ENCODE data around the gene PLCL1. TPM values are rescaled to one million over a fixed set of nuclear protein-coding genes. Genes with fewer than 3 reads are reported as not detected.

The PLCL1 gene
- total and polyA plus RNA-seq, 10 of the 15 experiments (the other 5 are each of a cell fraction or from before 2014, with no cell fraction given), result 0.03 to 1.5 (median 0.22) TPM

DNA sequence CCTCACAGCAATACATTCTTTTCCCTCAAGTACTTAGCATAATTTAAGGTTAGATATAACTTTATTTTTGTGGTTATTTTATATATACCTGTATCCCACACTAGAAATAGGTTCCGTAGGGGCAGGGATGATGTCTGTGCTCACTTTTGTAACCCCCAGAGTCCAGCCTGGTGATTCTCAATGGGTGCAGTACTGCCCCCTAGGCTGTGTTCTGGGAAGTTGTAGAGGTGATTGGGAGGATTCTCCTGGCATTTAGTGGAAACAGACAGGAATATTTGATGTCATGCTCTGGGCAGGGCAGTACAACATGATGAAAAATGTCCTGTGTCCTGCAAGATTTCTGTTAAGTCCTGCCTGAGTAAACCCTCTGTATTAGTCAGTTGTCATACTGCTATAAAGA is 333.3 kb downstream of the PLCL1 start:
- H3K4me2 ChIP-seq (ENCODE audit: control insufficient read depth, insufficient read depth), result no peak overlapping the region
- intact Hi-C loops (cut with micrococcal nuclease; ENCODE audit: unreplicated experiment) (no loop called here), in situ Hi-C loops (cut with MboI) (no loop called here)
- no TSS peak for BruUV-seq (replicated peaks)
- H3K27ac ChIP-seq (ENCODE audit: control insufficient read depth, insufficient read depth), result no peak overlapping the region
- no peak overlapping the region for H3K9ac ChIP-seq (ENCODE audit: control insufficient read depth, insufficient read depth, low read length)
- H3K79me2 ChIP-seq (ENCODE audit: control insufficient read depth, insufficient read depth, low read length), result no peaks in the 10 kb centered on the region
- RAD21 ChIA-PET (ENCODE audit: unreplicated experiment), result no interaction called here
- CTCF ChIA-PET, result no interaction called here
- no peak overlapping the region for H2AFZ ChIP-seq (ENCODE audit: control insufficient read depth, low read depth, low read length)
- DNase-seq (ENCODE audit: low read depth, low spot score) (no peak), ATAC-seq (no peak), FAIRE-seq (no peak)
- SMC1A ChIA-PET (ENCODE audit: uncharacterized antibody, unreplicated experiment), result no interaction called here
- POLR2A ChIA-PET, result no interaction called here
- H3K27me3 ChIP-seq (replicated peaks in 1 of 2; ENCODE audit: control insufficient read depth in 2 of 2, insufficient read depth in 2 of 2, low read length in 1 of 2), result no peaks in the 10 kb centered on the region; a peak in 2 of 4 replicates
- H4K20me1 ChIP-seq (ENCODE audit: control insufficient read depth, insufficient read depth), result no peaks in the 10 kb centered on the region
- no peak overlapping the region for H3K4me3 ChIP-seq
- TF ChIP-seq ESRRA (IDR thresholded peaks at IDR 0.05; ENCODE audit: low read length) (no peak), NBN (IDR thresholded peaks at IDR 0.05) (no peak), NFIC (IDR thresholded peaks at IDR 0.05; ENCODE audit: low read depth, low read length) (no peak), BACH1 (IDR thresholded peaks at IDR 0.05; ENCODE audit: borderline replicate concordance) (no peak), MEF2B (IDR thresholded peaks at IDR 0.05; ENCODE audit: partially characterized antibody, poor library complexity, severe bottlenecking) (no peak), TCF12 (IDR thresholded peaks at IDR 0.05; ENCODE audit: low read depth, low read length) (no peak), CBFB (IDR thresholded peaks at IDR 0.05; ENCODE audit: low read depth) (no peak), ZSCAN29 (IDR thresholded peaks at IDR 0.05) (no peak)
- H3K36me3 ChIP-seq (ENCODE audit: control insufficient read depth in 2 of 2, insufficient read depth in 2 of 2, low read length in 1 of 2), result no peaks in the 10 kb centered on the region
- no peaks in the 10 kb centered on the region; the same call in 2 of the 3 replicates for H3K9me3 ChIP-seq (replicated peaks; ENCODE audit: control insufficient read depth, insufficient read depth, low read length)
- WGBS (ENCODE audit: insufficient coverage, insufficient replicate concordance, low lambda C conversion rate, missing lambda C conversion rate), result 90% methylated on average over 1 of the region's 1 CpG
- no peaks in the 10 kb centered on the region for H3K4me1 ChIP-seq (ENCODE audit: control insufficient read depth, insufficient read depth, low read length)

DNA sequence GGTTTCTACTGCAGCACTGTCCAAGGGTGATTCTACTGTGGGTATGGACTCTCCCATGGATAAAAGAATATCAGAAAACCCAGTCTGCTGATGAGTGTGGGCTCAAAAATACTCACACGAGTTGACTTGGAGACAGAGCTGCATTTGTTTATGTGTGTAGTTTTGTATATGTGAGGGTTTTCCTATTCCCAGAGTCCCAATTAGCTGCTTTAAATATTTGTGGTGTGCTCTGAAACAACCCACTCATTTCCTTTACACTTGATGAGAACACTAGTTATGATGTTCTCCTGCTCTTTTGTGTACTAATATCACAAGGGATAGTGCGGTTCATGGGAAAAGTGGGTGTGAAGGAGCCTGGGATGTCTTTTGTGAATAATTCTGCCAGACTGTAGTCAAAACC is 337.3 kb downstream of the PLCL1 start:
- Histone ChIP-seq H3K27me3 (replicated peaks in 1 of 2; ENCODE audit: control insufficient read depth in 2 of 2, insufficient read depth in 2 of 2, low read length in 1 of 2) (no peaks in the 10 kb centered on the region; a peak in 1 of 4 replicates), H4K20me1 (ENCODE audit: control insufficient read depth, insufficient read depth) (no peaks in the 10 kb centered on the region), H3K36me3 (ENCODE audit: control insufficient read depth in 2 of 2, insufficient read depth in 2 of 2, low read length in 1 of 2) (no peaks in the 10 kb centered on the region), H3K4me2 (ENCODE audit: control insufficient read depth, insufficient read depth) (no peak overlapping the region), H3K27ac (ENCODE audit: control insufficient read depth, insufficient read depth) (no peak overlapping the region), H3K9me3 (replicated peaks; ENCODE audit: control insufficient read depth, insufficient read depth, low read length) (no peaks in the 10 kb centered on the region; the same call in 2 of the 3 replicates), H3K9ac (ENCODE audit: control insufficient read depth, insufficient read depth, low read length) (no peak overlapping the region), H2AFZ (ENCODE audit: control insufficient read depth, low read depth, low read length) (no peak overlapping the region), H3K4me3 (no peak overlapping the region), H3K4me1 (ENCODE audit: control insufficient read depth, insufficient read depth, low read length) (no peaks in the 10 kb centered on the region), H3K79me2 (ENCODE audit: control insufficient read depth, insufficient read depth, low read length) (no peaks in the 10 kb centered on the region)
- RAD21 ChIA-PET (ENCODE audit: unreplicated experiment), result no interaction called here
- ATAC-seq (no peak), DNase-seq (ENCODE audit: low read depth, low spot score) (no peak), FAIRE-seq (no peak)
- CTCF ChIA-PET, result no interaction called here
- WGBS (ENCODE audit: insufficient coverage, insufficient replicate concordance, low lambda C conversion rate, missing lambda C conversion rate), result 32% methylated on average over 2 of the region's 2 CpGs
- BruUV-seq (replicated peaks), result no TSS peak
- SMC1A ChIA-PET (ENCODE audit: uncharacterized antibody, unreplicated experiment), result no interaction called here
- POLR2A ChIA-PET, result no interaction called here
- TF ChIP-seq NFIC (IDR thresholded peaks at IDR 0.05; ENCODE audit: low read depth, low read length) (no peak), SUPT20H (IDR thresholded peaks at IDR 0.05; ENCODE audit: borderline replicate concordance, control insufficient read depth, low read depth, low read length) (no peak), ZSCAN29 (IDR thresholded peaks at IDR 0.05) (no peak), POLR2AphosphoS2 (IDR thresholded peaks at IDR 0.05; ENCODE audit: low read depth, low read length) (no peak), NFYA (IDR thresholded peaks at IDR 0.05; ENCODE audit: borderline replicate concordance, low read depth, low read length) (no peak), ASH2L (IDR thresholded peaks at IDR 0.05; ENCODE audit: borderline replicate concordance, low read depth) (no peak), TCF12 (IDR thresholded peaks at IDR 0.05; ENCODE audit: low read depth, low read length) (no peak), CBFB (IDR thresholded peaks at IDR 0.05; ENCODE audit: low read depth) (no peak), BRCA1 (IDR thresholded peaks at IDR 0.05; ENCODE audit: low read depth, low read length) (no peak), SREBF2 (IDR thresholded peaks at IDR 0.05; ENCODE audit: low read length) (no peak), FOS (IDR thresholded peaks at IDR 0.05; ENCODE audit: borderline replicate concordance, extremely low read depth, insufficient read length) (no peak), PML (IDR thresholded peaks at IDR 0.05; ENCODE audit: low read length) (no peak), ZNF622 (IDR thresholded peaks at IDR 0.05) (no peak)
- TF ChIP-seq, protein P1, sequence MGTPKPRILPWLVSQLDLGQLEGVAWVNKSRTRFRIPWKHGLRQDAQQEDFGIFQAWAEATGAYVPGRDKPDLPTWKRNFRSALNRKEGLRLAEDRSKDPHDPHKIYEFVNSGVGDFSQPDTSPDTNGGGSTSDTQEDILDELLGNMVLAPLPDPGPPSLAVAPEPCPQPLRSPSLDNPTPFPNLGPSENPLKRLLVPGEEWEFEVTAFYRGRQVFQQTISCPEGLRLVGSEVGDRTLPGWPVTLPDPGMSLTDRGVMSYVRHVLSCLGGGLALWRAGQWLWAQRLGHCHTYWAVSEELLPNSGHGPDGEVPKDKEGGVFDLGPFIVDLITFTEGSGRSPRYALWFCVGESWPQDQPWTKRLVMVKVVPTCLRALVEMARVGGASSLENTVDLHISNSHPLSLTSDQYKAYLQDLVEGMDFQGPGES (IDR thresholded peaks at IDR 0.05), result no peak
- in situ Hi-C loops (cut with MboI), result no loop called here
- intact Hi-C loops (cut with micrococcal nuclease; ENCODE audit: unreplicated experiment), result no loop called here
